Heart left ventricle (tissue), 13 donors: Measurements from ENCODE around the gene FLT4.

Experiments used
- POLR2A ChIP-seq, 2 donors: fragments of 450-650 bp; IDR thresholded peaks; one replicate each; pipeline ENCODE4 v1.6.1; 2017; ENCODE audit warnings: antibody characterized with exemption in 2 of 2, mild to moderate bottlenecking in 2 of 2, moderate library complexity in 2 of 2
- TF ChIP-seq, protein P1 (sequence below), 12 donors: fragments of 200-600 bp; sonication (generic) in 4 of 12; IDR thresholded peaks; one replicate each; pipeline versions ENCODE4 v1.5.0 to v1.8.0; 2018 to 2022; ENCODE audit warnings: antibody characterized with exemption in 12 of 12, mild to moderate bottlenecking in 5 of 12
- donor health status: ischemic (EF 13 %, LVEDD 7.1; RV severe dilation, severe dysfunction).
- donor health status: DM: no; HTN: yes; CAD: no.
- donor health status: DM: no; HTN: no; CAD: no.
- donor health status: ischemic (EF 25% LVEDD 6.9; RV normal size, moderate dysfunction).
- donor health status: ischemic (EF 25% LVEDD 5.7; RV mildly dilated, moderate dysfunction).
- donor health status: ischemic (EF 35%, LVEDD 5.7; RV mildly dilated, moderate dysfunction).
- donor health status: nonischemic (EF 11% LVEDD 7.7; RV severe dilation, severe dysfunction).
- donor health status: DM: yes; HTN: yes; CAD: no.
- donor health status: PGD.
- donor health status: ischemic (EF 29% LVEDD 5.4; RV normal size, mild dysfunction).
- donor health status: nonischemic (EF 23%, LVEDD 6.1; RV moderate dilation, normal function).

DNA sequence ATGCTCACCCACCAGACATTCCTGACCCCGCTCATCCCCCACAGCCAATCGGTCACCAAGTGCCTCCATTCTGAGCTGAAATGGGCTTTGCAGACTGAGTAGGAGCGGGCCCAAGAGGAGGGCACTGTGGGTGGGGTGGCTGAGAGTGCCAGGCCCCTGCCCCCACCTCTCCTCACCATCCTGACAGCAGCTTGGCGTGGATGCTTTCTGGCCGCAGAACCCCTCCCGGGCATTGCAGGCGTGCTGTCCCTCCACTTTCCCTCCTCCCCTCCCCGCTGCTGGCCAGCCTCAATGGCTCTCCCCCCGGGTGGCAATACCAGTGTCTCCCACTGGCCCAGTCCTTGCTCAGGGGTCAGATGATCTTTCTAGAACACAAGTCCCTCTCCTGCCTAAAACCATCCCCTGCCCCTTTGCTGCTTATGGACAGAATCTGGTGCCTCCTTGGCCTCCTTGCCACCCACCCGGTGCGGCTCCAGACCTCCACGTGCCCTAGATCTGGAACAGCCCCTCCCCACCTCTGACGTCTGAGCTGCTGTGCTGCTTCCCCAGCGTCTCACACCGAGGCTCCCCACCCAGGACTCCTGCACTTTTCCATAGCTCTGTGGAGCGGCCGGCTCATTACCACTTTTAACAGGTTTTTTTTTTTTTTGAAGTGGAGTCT, 6.1 kb downstream of the FLT4 start:
- TF ChIP-seq, protein P1, sequence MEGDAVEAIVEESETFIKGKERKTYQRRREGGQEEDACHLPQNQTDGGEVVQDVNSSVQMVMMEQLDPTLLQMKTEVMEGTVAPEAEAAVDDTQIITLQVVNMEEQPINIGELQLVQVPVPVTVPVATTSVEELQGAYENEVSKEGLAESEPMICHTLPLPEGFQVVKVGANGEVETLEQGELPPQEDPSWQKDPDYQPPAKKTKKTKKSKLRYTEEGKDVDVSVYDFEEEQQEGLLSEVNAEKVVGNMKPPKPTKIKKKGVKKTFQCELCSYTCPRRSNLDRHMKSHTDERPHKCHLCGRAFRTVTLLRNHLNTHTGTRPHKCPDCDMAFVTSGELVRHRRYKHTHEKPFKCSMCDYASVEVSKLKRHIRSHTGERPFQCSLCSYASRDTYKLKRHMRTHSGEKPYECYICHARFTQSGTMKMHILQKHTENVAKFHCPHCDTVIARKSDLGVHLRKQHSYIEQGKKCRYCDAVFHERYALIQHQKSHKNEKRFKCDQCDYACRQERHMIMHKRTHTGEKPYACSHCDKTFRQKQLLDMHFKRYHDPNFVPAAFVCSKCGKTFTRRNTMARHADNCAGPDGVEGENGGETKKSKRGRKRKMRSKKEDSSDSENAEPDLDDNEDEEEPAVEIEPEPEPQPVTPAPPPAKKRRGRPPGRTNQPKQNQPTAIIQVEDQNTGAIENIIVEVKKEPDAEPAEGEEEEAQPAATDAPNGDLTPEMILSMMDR (IDR thresholded peaks at IDR 0.05) = no peak
- TF ChIP-seq POLR2A (IDR thresholded peaks at IDR 0.05) = no peak
